Retina (tissue), 1 donor: ENCODE data around the gene GARIN5A.
"Not testable (repeated sequence)": the region's sequence is repeated elsewhere in the genome, so short reads cannot be mapped to it uniquely, and the experiment has no call there.

Experiments
- DNase-seq: peaks from one replicate; pipeline ENCODE4 v3.0.0-alpha.2; 2016

The GARIN5A gene

GRCh38 chr19:50461066-50461875 is 15.4 kb downstream of the GARIN5A start:
- peak; percentile 85 for DNase-seq

- DNase-seq, result peak; percentile 49
These were observed 16.4 kb downstream of the GARIN5A start for GRCh38 chr19:50460161-50460765.

- DNase-seq, result no peak
These were observed 17.0 kb downstream of the GARIN5A start for GRCh38 chr19:50459638-50460037.

GRCh38 chr19:50459067-50459456 is 17.6 kb downstream of the GARIN5A start:
- DNase-seq, result no peak

GRCh38 chr19:50458396-50459066 is 18.1 kb downstream of the GARIN5A start:
- DNase-seq, result peak; percentile 40

GRCh38 chr19:50457300-50457699 is 19.3 kb downstream of the GARIN5A start:
- no peak for DNase-seq

- DNase-seq, result no peak
These were observed 20.7 kb downstream of the GARIN5A start for GRCh38 chr19:50455992-50456391.

- DNase-seq, result no peak
These were observed 23.4 kb downstream of the GARIN5A start for GRCh38 chr19:50453243-50453642.

GRCh38 chr19:50451223-50451534 is 25.5 kb downstream of the GARIN5A start:
- no peak for DNase-seq

GRCh38 chr19:50450369-50451222 is 26.1 kb downstream of the GARIN5A start:
- no peak for DNase-seq

GRCh38 chr19:50449236-50449899 is 27.3 kb downstream of the GARIN5A start:
- DNase-seq, result no peak

- no peak for DNase-seq
These were observed 28.9 kb downstream of the GARIN5A start for GRCh38 chr19:50447750-50448149.

GRCh38 chr19:50447053-50447452 is 29.6 kb downstream of the GARIN5A start:
- DNase-seq, result no peak

GRCh38 chr19:50444059-50444458 is 32.6 kb downstream of the GARIN5A start:
- DNase-seq, result no peak

GRCh38 chr19:50439130-50439529 is 37.5 kb downstream of the GARIN5A start:
- not testable (repeated sequence) for DNase-seq

GRCh38 chr19:50437862-50438449 is 38.7 kb downstream of the GARIN5A start:
- no peak for DNase-seq

- DNase-seq, result no peak
These were observed 41.0 kb downstream of the GARIN5A start for GRCh38 chr19:50435627-50436026.

- no peak for DNase-seq
These were observed 41.4 kb downstream of the GARIN5A start for GRCh38 chr19:50435221-50435620.

GRCh38 chr19:50434525-50434924 is 42.1 kb downstream of the GARIN5A start:
- no peak for DNase-seq

GRCh38 chr19:50433201-50434180 is 43.2 kb downstream of the GARIN5A start:
- DNase-seq, result no peak
